Skin epidermis (tissue), 12 donors: ENCODE data around the gene KIF18A.

ENCODE experiments used
- H3K27ac ChIP-seq, 21 experiments: fragments of 200-600 bp; sonication (generic) in 11 of 21; one replicate each; pipeline ENCODE4 v1.5.0; 2020; ENCODE audit warnings: mild to moderate bottlenecking in 3 of 21, inconsistent platforms in 2 of 21, moderate library complexity in 2 of 21
- H3K4me3 ChIP-seq, 7 experiments: fragments of 200-600 bp; sonication (generic) in 2 of 7; one replicate each; pipeline ENCODE4 v1.5.0; 2020; ENCODE audit warnings: inconsistent platforms in 2 of 7, mild to moderate bottlenecking in 2 of 7, moderate library complexity in 1 of 7

The KIF18A gene

GRCh38 chr11:28054821-28055220 is 53.1 kb downstream of the KIF18A start:
- Histone ChIP-seq H3K4me3 (no peak overlapping the region), H3K27ac (no peak overlapping the region)

GRCh38 chr11:28049338-28050216 is 58.4 kb downstream of the KIF18A start:
- Histone ChIP-seq H3K27ac (no peak overlapping the region), H3K4me3 (no peak overlapping the region)

GRCh38 chr11:28048812-28049211 is 59.1 kb downstream of the KIF18A start:
- no peak overlapping the region for H3K4me3 ChIP-seq
- no peak overlapping the region for H3K27ac ChIP-seq

- Histone ChIP-seq H3K4me3 (no peak overlapping the region), H3K27ac (no peak overlapping the region)
Observed at GRCh38 chr11:28043930-28044709, 63.8 kb downstream of the KIF18A start.

- Histone ChIP-seq H3K4me3 (no peak overlapping the region), H3K27ac (no peak overlapping the region)
Observed at GRCh38 chr11:28040384-28040783, 67.6 kb downstream of the KIF18A start.

- Histone ChIP-seq H3K4me3 (no peak overlapping the region), H3K27ac (no peak overlapping the region)
Observed at GRCh38 chr11:28038775-28039174, 69.2 kb downstream of the KIF18A start.

GRCh38 chr11:28026634-28027290 is 81.2 kb downstream of the KIF18A start:
- H3K4me3 ChIP-seq: no peak overlapping the region
- H3K27ac ChIP-seq: no peak overlapping the region

- Histone ChIP-seq H3K27ac (no peak overlapping the region), H3K4me3 (no peak overlapping the region)
Observed at GRCh38 chr11:28017816-28018215, 90.1 kb downstream of the KIF18A start.

GRCh38 chr11:28011813-28012212 is 96.1 kb downstream of the KIF18A start:
- Histone ChIP-seq H3K4me3 (no peak overlapping the region), H3K27ac (no peak overlapping the region)

GRCh38 chr11:28009996-28010395 is 98.0 kb downstream of the KIF18A start:
- Histone ChIP-seq H3K27ac (no peak overlapping the region), H3K4me3 (no peak overlapping the region)

GRCh38 chr11:28009388-28009787 is 98.6 kb downstream of the KIF18A start:
- Histone ChIP-seq H3K27ac (no peak overlapping the region), H3K4me3 (no peak overlapping the region)

GRCh38 chr11:28003615-28004014 is 104.3 kb downstream of the KIF18A start:
- no peak overlapping the region for H3K4me3 ChIP-seq
- H3K27ac ChIP-seq: no peak overlapping the region

- no peak overlapping the region for H3K27ac ChIP-seq
- H3K4me3 ChIP-seq: no peak overlapping the region
Observed at GRCh38 chr11:27998552-27998951, 109.4 kb downstream of the KIF18A start.

GRCh38 chr11:27997344-27997743 is 110.6 kb downstream of the KIF18A start:
- Histone ChIP-seq H3K27ac (no peak overlapping the region), H3K4me3 (no peak overlapping the region)

GRCh38 chr11:27996066-27996465 is 111.9 kb downstream of the KIF18A start:
- Histone ChIP-seq H3K4me3 (no peak overlapping the region), H3K27ac (no peak overlapping the region)

GRCh38 chr11:27995083-27995482 is 112.9 kb downstream of the KIF18A start:
- no peak overlapping the region for H3K27ac ChIP-seq
- H3K4me3 ChIP-seq: no peak overlapping the region

- H3K27ac ChIP-seq: no peak overlapping the region
- no peak overlapping the region for H3K4me3 ChIP-seq
Observed at GRCh38 chr11:27991736-27992135, 116.2 kb downstream of the KIF18A start.

- Histone ChIP-seq H3K4me3 (no peak overlapping the region), H3K27ac (no peak overlapping the region)
Observed at GRCh38 chr11:27977527-27977926, 130.4 kb downstream of the KIF18A start.

- no peak overlapping the region for H3K27ac ChIP-seq
- H3K4me3 ChIP-seq: no peak overlapping the region
Observed at GRCh38 chr11:27977031-27977430, 130.9 kb downstream of the KIF18A start.

- H3K27ac ChIP-seq: no peak overlapping the region
- H3K4me3 ChIP-seq: no peak overlapping the region
Observed at GRCh38 chr11:27976262-27976661, 131.7 kb downstream of the KIF18A start.
